GM21423 (cell line): Measurements from ENCODE around the gene DLG2.
A peak's percentile ranks its signal among the peaks of the same experiment; 100 is the strongest.

Experiments used
- ATAC-seq: cut with Tn5 transposase; IDR thresholded peaks from one replicate; pipeline ENCODE4 v1.9.1; 2021; ENCODE audit warnings: mild to moderate bottlenecking, moderate library complexity; ENCODE audit not compliant: unreplicated experiment

The DLG2 gene

DNA sequence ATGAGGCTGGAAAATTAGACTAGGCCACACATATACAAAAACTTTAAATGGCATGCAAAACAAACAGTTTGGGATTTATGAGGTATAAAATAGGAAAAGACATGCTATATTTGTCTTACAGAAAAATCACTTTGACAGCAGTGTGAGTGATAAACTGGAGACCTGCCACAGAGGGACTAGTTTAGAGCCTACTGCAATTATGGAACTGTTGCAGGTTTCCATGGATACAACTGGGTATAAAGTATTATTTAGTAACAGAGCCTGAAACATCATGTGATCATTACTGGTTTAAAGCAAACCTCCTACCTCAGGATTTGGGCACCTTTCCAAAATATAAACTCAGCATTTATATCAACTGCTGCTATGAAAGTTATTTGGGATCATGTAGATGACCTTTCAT, 1032.5 kb downstream of the DLG2 start:
- no peak for ATAC-seq

DNA sequence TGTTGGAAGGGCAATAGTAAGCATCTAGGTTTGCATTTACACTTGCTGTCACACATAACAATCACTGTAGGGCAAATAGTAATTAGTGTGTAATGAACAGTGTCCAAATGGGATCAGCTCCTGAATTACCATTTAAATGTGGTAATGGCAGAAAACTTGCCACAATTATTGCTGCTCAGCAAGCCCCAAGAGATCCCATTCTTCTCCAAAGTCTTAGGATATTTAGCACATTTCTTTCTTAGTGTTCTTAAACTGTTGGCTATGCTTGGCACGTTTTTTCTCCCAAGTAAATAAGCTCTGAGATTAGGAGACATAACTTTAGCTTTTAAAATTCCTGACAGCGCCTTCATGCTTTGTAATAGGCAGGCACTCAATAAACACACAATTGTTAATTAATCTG, 1037.0 kb downstream of the DLG2 start:
- no peak for ATAC-seq

DNA sequence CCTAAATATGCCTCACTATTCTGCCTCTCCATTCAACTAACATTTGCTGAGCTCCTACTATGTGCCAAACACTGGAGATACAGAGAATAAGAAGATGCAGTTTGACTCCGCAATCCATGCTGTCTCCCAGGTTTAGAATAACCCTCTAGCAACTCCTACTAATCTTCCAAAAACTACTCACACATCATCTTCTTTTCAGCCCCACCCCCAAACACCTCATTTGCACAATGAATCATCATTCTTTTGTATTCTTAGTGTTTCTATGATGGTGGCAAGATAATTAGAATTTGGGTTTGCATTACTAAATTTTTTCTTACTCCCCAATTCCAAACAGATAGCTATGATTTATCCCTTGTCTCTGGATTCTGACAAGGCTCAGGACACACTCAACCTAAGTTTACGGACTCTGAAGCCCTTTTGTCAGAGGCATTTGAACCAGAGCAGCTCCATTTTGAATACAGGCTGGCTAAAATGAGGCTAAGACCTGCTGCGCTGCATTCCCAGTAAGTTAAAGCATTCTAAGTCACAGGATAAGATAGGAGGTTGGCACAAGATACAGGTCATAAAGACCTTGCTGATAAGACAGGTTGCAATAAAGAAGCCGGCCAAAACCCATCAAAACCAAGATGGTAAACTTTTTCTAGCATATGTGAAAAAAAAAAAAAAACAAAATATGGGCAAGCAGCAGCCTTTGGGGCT, 1038.9 kb downstream of the DLG2 start:
- ATAC-seq = no peak

GRCh38 chr11:84583106-84583505, 1044.0 kb downstream of the DLG2 start:
- ATAC-seq = no peak

DNA sequence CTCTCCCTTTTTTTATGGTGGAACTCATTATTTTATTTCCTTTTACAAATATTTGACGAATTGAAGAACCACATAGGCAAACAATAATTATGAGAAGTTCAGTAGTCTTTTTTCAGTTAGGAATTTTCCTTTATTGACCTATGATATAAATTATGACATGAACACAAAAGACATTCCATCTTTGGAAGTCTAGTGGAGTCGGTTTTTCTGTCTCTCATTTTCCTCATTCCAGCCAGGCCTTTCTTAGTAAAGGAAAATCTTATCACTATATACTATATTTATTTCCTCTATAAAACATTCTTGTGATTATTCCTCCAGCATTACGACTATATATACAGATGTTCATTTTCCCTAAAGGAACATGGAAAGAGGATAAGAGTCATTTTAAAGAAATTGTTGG, 1046.1 kb downstream of the DLG2 start:
- no peak for ATAC-seq

DNA sequence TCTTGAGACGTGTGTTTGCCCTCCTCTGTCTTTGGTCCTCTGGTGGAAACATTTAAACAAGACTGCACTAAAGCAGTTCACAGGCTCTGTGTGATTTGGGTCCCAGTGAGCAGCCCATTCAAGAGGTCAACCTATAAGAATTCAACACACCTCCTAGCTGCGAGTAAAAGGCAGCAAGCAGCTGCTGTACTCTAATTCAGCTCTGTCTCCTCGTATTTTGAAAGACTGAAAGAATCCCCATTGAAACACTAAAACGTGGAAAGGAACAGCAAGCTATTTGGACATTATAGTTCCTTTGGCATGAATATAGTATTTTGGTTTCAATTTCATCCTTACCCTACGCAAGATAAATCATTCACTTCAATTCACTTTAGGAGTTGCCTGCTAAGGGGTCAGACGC, 1046.7 kb downstream of the DLG2 start:
- no peak for ATAC-seq

DNA sequence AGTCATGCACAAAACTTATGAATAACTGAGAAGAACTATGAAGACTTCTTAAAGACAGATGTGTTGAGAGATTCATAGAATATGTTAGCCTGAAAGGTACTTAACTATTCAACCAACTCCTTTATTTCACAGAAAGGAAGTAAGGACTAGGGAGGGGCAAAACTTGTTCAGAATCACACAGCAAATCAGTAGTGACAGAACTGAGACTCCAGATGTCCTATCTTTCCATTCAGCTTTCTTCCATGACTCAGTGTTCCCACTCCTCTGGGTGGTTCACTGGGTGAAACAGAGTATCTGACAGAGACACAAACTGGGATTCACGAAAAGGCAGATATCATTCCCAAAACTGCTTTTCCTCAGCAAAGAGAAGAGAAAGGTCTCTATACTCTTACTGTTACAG, 1053.3 kb downstream of the DLG2 start:
- ATAC-seq = no peak

DNA sequence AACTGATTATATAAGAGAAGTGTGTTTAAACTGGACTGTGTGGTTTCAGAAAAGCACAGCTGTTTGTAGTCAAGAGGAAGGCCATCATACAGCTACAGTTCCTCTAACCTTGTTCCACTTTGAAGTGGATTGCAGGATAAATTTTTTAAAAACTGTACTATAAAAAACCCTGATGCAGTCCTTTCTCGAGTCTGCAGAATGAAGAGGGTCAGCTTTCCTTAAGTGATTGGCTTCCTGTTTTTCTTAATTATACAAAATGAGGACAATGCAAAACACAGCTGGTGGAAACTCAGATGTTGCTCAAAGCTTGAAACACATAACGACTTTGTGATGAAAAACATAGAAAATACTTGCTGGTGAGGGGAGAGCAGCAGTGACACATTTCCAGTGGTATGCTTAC, 1060.5 kb downstream of the DLG2 start:
- no peak for ATAC-seq

- ATAC-seq = no peak
Measured at GRCh38 chr11:84564867-84565184, 1062.3 kb downstream of the DLG2 start.

GRCh38 chr11:84564180-84564866, 1062.8 kb downstream of the DLG2 start:
- ATAC-seq = peak; percentile 88

DNA sequence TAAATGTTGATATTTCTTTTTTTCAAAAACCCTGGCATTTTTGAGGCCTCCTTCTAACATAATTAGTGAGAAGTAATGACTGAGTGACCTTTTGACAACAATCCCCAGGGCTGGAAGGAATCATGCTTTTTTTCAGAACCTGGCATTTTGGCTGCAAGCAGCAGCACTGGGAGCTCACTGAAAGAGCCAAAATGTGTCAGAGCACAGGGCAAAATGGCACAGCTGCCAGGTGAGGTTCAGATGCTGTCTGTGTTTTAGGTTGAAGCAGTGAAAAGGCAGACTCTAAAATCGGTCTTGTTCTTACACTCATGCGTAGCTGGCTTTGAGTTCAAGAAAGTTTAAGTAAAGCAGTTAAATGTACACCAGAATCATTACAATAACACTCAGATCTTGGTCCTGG, 1063.8 kb downstream of the DLG2 start:
- ATAC-seq = no peak

DNA sequence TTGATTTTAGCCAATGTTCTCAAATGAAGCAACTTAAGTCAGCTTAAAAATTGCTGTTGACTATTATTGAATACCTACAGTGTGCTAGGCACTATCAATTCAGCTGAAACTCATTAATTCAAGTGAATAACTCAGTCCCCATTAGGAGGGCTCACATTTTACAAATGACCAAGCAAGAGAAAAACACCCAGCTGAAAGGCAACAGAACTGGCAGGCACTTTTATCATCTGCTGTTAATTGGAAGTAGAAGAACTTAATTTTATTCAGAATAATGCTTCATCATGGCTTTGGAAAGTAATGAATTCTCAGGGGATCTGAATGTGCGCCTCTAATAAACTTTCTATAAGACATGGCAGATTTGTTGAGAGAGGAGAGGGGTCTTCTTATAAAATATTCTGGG, 1066.9 kb downstream of the DLG2 start:
- no peak for ATAC-seq

GRCh38 chr11:84558085-84558905, 1068.8 kb downstream of the DLG2 start:
- ATAC-seq = peak; percentile 96

DNA sequence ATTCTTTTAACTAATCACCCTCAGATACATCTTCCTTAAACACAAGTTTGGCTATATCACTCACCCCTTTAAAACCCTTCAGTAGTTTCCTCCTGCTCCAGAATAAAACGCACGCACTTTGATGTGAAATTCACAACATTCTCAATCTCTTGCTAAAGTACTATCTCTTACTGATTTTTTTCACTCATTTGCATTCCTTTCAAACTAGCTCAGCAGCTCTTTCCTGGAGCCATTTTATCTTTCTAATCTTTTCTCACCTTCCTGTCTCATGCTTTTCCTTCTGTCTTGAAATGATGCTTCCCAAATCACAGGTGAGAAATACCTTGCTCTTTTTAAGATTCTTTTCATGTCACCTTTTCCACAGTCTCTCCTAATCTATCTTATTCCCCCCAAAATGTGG, 1074.4 kb downstream of the DLG2 start:
- no peak for ATAC-seq

DNA sequence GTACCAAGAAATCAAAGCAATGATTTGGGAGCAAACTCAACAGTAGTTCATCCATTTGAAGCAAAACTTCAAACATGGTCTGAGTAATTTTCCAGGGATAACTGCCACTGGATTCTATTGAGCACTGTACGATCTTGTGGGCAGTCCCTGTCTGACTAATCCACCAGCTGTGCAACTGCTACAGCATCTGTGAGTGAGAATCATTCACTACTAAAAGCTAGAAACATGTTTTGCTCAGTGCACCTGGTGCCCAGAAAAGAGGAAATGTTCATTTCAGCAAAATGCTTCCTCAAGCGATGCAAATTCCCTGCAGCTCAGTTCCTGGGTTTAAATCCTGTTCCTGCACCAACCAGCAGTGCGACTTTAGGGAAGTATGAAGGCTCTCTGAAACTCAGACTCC, 1077.9 kb downstream of the DLG2 start:
- peak; percentile 96 for ATAC-seq

GRCh38 chr11:84544566-84544965, 1082.6 kb downstream of the DLG2 start:
- no peak for ATAC-seq

GRCh38 chr11:84543367-84544159, 1083.6 kb downstream of the DLG2 start:
- no peak for ATAC-seq

DNA sequence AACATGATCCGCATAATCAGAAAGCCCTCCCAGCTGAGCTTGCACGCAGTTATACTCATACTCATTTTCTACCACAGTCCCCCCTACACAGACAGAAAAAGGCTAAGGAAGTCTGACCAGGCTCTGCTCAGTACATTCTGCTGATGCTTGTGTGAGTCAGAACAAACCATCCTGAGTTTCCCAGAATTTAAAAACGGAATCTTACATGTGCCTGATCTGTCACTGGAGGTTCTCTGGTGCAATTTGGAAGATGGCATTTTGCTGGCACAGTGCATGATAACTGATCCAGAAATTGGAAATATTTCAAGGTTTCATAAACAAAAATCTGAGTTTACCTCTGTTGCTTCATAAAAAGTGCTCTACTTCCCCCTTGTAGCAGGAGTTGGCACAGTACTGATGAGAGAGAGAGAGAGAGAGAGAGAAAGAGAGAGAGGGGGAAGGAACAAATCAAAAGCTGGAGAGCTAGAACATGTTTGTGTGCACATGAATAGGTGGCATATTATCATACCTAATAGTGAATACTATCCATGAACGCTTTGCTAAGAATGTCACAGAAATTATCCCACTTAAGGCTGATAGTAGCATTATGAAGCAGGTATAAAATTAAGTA, 1085.3 kb downstream of the DLG2 start:
- no peak for ATAC-seq

DNA sequence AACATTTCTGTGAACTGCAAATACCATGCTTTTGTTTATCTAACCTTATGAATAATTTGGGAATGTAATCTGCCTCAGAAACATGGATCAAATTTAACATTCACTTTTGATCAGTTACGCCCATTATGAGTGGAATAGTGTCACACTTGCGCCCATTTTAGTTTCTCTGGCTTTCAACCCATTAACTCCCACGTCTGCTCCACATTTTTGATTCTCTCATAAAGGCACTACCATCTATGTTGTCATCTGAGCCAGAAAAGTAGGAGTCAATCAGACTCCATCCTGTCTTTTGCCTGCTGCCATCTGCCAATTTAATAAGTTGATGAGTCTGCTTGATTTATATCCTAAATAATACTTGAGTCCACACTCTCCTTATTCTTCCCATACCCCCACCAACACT, 1090.7 kb downstream of the DLG2 start:
- ATAC-seq = no peak

- ATAC-seq = no peak
Measured at GRCh38 chr11:84532364-84532763, 1094.8 kb downstream of the DLG2 start.

GRCh38 chr11:84526250-84526649, 1100.9 kb downstream of the DLG2 start:
- no peak for ATAC-seq
